GM12892 (cell line): ENCODE measurements around the gene SRBD1.

Experiments used
- POLR2A ChIP-seq: IDR thresholded peaks from 2 replicates; pipeline ENCODE4 v1.6.1; 2011; ENCODE audit warnings: low read depth, low read length, control low read depth
- POLR2AphosphoS5 ChIP-seq: IDR thresholded peaks from 2 replicates; pipeline ENCODE4 v1.6.1; 2011; ENCODE audit warnings: low read depth, low read length, control low read depth

DNA sequence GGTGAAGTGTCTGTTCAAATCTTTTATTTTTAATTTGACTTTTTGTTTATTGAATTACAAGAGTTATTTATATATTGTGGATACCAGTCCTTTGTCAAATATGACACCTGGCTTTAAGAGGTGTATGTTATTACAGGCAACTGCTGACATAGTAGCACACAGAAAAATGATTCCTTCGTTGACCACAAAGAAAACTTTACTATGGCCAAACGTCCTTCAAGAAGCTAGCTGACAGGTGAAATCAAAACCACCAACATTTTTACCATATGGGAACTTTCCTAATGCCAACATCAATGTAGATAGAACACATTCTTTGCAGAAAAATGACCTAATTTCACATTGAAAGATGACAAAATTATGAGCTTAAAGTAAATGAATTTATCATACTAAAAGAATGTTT, 6.4 kb upstream of the SRBD1 start:
- TF ChIP-seq POLR2A (no peak), POLR2AphosphoS5 (no peak)
